H9 (cell line): ENCODE data around the gene OR10H4. TPM values are rescaled to one million over a fixed set of nuclear protein-coding genes. Genes with fewer than 3 reads are reported as not detected.

ENCODE experiments used
- DNase-seq: peaks from one replicate; pipeline ENCODE4 v3.0.0-alpha.2; 2017
- H2AFZ ChIP-seq: one replicate; pipeline ENCODE4 v1.6.1; 2013; ENCODE audit warnings: mild to moderate bottlenecking, low read length, control low read depth, moderate library complexity
- H2AK5ac ChIP-seq: 2 replicates; pipeline ENCODE4 v1.6.1; 2013; ENCODE audit warnings: low read length, control low read depth, mixed read lengths; ENCODE audit not compliant: insufficient read length
- H2BK120ac ChIP-seq: one replicate; pipeline ENCODE4 v1.6.1; 2013; ENCODE audit warnings: low read depth, mild to moderate bottlenecking, low read length, control low read depth, inconsistent platforms; ENCODE audit not compliant: poor library complexity, severe bottlenecking
- H2BK12ac ChIP-seq: 2 replicates; pipeline ENCODE4 v1.6.1; 2013; ENCODE audit warnings: low read length, control low read depth, mixed read lengths, low read depth; ENCODE audit not compliant: insufficient read length
- H2BK15ac ChIP-seq: 2 replicates; pipeline ENCODE4 v1.6.1; 2013; ENCODE audit warnings: low read depth, low read length, control low read depth
- H2BK20ac ChIP-seq: one replicate; pipeline ENCODE4 v1.6.1; 2013; ENCODE audit warnings: low read depth, mild to moderate bottlenecking, low read length, control low read depth, inconsistent platforms; ENCODE audit not compliant: poor library complexity, severe bottlenecking
- H2BK5ac ChIP-seq: 2 replicates; pipeline ENCODE4 v1.6.1; 2013; ENCODE audit warnings: low read length, control low read depth, mixed read lengths; ENCODE audit not compliant: insufficient read length
- H3K14ac ChIP-seq: 2 replicates; pipeline ENCODE4 v1.6.1; 2013; ENCODE audit warnings: low read length, control low read depth; ENCODE audit not compliant: insufficient read depth
- H3K18ac ChIP-seq: 2 replicates; pipeline ENCODE4 v1.6.1; 2013; ENCODE audit warnings: low read depth, mild to moderate bottlenecking, mixed read lengths, low read length, control low read depth; ENCODE audit not compliant: insufficient read length
- H3K23ac ChIP-seq: 2 replicates; pipeline ENCODE4 v1.6.1; 2013; ENCODE audit warnings: low read length, control low read depth, mixed read lengths, low read depth; ENCODE audit not compliant: insufficient read length
- H3K23me2 ChIP-seq: 2 replicates; pipeline ENCODE4 v1.6.1; 2013; ENCODE audit warnings: low read depth, mild to moderate bottlenecking, mixed read lengths, low read length, control low read depth; ENCODE audit not compliant: insufficient read length, poor library complexity, severe bottlenecking
- H3K27ac ChIP-seq: 2 replicates; pipeline ENCODE4 v1.5.1; 2013; ENCODE audit warnings: low read length, control low read depth, mixed read lengths, low read depth; ENCODE audit not compliant: insufficient read length
- H3K27me3 ChIP-seq: 2 replicates; pipeline ENCODE4 v1.6.1; 2013; ENCODE audit warnings: low read length, control low read depth, inconsistent platforms; ENCODE audit not compliant: insufficient read depth
- H3K4ac ChIP-seq: 2 replicates; pipeline ENCODE4 v1.6.1; 2013; ENCODE audit warnings: low read depth, mild to moderate bottlenecking, control low read depth, inconsistent platforms, low read length, moderate library complexity
- H3K4me1 ChIP-seq: 2 replicates; pipeline ENCODE4 v1.6.1; 2013; ENCODE audit warnings: low read length, control low read depth, inconsistent platforms; ENCODE audit not compliant: insufficient read depth
- H3K4me2 ChIP-seq: 2 replicates; pipeline ENCODE4 v1.6.1; 2013; ENCODE audit warnings: low read length, control low read depth, mixed read lengths; ENCODE audit not compliant: insufficient read length, insufficient read depth
- H3K56ac ChIP-seq: 2 replicates; pipeline ENCODE4 v1.6.1; 2013; ENCODE audit warnings: low read depth, mild to moderate bottlenecking, mixed read lengths, low read length, control low read depth; ENCODE audit not compliant: insufficient read length
- H3K79me1 ChIP-seq: 2 replicates; pipeline ENCODE4 v1.6.1; 2013; ENCODE audit warnings: low read depth, mild to moderate bottlenecking, moderate library complexity, low read length, control low read depth, inconsistent platforms; ENCODE audit not compliant: insufficient read depth, poor library complexity, severe bottlenecking
- H3K79me2 ChIP-seq: 2 replicates; pipeline ENCODE4 v1.6.1; 2013; ENCODE audit warnings: low read length, control low read depth, inconsistent platforms; ENCODE audit not compliant: insufficient read depth
- H3K9ac ChIP-seq: 2 replicates; pipeline ENCODE4 v1.6.1; 2013; ENCODE audit warnings: low read length, control low read depth, mixed read lengths; ENCODE audit not compliant: insufficient read length; ENCODE audit errors: extremely low read depth
- H3K9me3 ChIP-seq: one replicate; pipeline ENCODE4 v1.6.1; 2013; ENCODE audit warnings: low read depth, low read length, inconsistent platforms; ENCODE audit not compliant: control insufficient read depth
- H3T11ph ChIP-seq: one replicate; pipeline ENCODE4 v1.6.1; 2013; ENCODE audit warnings: mild to moderate bottlenecking, low read length, control low read depth, inconsistent platforms
- H4K20me1 ChIP-seq: one replicate; pipeline ENCODE4 v1.6.1; 2013; ENCODE audit not compliant: control insufficient read depth, insufficient read length, insufficient read depth
- H4K5ac ChIP-seq: 2 replicates; pipeline ENCODE4 v1.6.1; 2013; ENCODE audit warnings: low read depth, mild to moderate bottlenecking, mixed read lengths, low read length, control low read depth; ENCODE audit not compliant: insufficient read length
- H4K8ac ChIP-seq: replicated peaks from 2 replicates; pipeline ENCODE4 v1.6.1; 2013; ENCODE audit warnings: low read length, control low read depth, mixed read lengths, low read depth; ENCODE audit not compliant: insufficient read length
- H4K91ac ChIP-seq: 2 replicates; pipeline ENCODE4 v1.6.1; 2013; ENCODE audit warnings: low read depth, mild to moderate bottlenecking, moderate library complexity, mixed read lengths, low read length, control low read depth; ENCODE audit not compliant: insufficient read length
- H3K27ac Mint-ChIP-seq, 3 experiments: 2 replicates in 2 of 3; 3 replicates in 1 of 3; pipeline ENCODE4 v1.8.0; 2020 to 2021; ENCODE audit warnings: mixed read lengths in 3 of 3, mild to moderate bottlenecking in 1 of 3, moderate library complexity in 1 of 3
- H3K27me3 Mint-ChIP-seq: 2 replicates; pipeline ENCODE4 v1.8.0; 2021; ENCODE audit warnings: low read depth, mild to moderate bottlenecking, moderate library complexity, mixed read lengths
- H3K36me3 Mint-ChIP-seq, 3 experiments: 2 replicates in 2 of 3; 3 replicates in 1 of 3; pipeline ENCODE4 v1.8.0; 2020 to 2021; ENCODE audit warnings: low read depth in 3 of 3, mixed read lengths in 3 of 3; ENCODE audit not compliant: insufficient read depth in 1 of 3
- H3K4me1 Mint-ChIP-seq, 2 experiments: 2 replicates each; pipeline ENCODE4 v1.8.0; 2020; ENCODE audit warnings: mixed read lengths in 2 of 2
- H3K4me3 Mint-ChIP-seq, 2 experiments: 2 replicates in 1 of 2; 3 replicates in 1 of 2; pipeline ENCODE4 v1.8.0; 2020 to 2021; ENCODE audit warnings: mild to moderate bottlenecking in 2 of 2, mixed read lengths in 2 of 2, moderate library complexity in 1 of 2
- H3K9me3 Mint-ChIP-seq, 2 experiments: 2 replicates in 1 of 2; 3 replicates in 1 of 2; pipeline ENCODE4 v1.8.0; 2020; ENCODE audit warnings: mild to moderate bottlenecking in 2 of 2, mixed read lengths in 2 of 2, moderate library complexity in 1 of 2
- WGBS: extraction: QIAGEN DNeasy Blood & Tissue Kit; methylation state at CpG from one replicate; pipeline ENCODE4 v1.1.7; 2013; ENCODE audit warnings: missing lambda C conversion rate, low lambda C conversion rate, mixed read lengths; ENCODE audit not compliant: insufficient read length; ENCODE audit errors: extremely low coverage; 5-methylcytosine and 5-hydroxymethylcytosine counted together
- total RNA-seq: library from RNA; stranded (reverse); gene quantifications from 2 replicates; pipeline ENCODE4 v1.2.1, GENCODE V29; 2021
- TF ChIP-seq, protein P1 (sequence below): fragments of 200-600 bp; sonication (generic); conservative IDR thresholded peaks from 3 replicates; pipeline ENCODE4 v1.8.0; 2021; ENCODE audit warnings: antibody characterized with exemption, mild to moderate bottlenecking

Gene OR10H4
- total RNA-seq, 1 experiment from 2014 or later, result not detected

- peaks cover 93 to 96% of the 10 kb centered on the region in 2 experiments for H3K9me3 Mint-ChIP-seq
- H3K79me1 ChIP-seq, result no peaks in the 10 kb centered on the region
- no peaks in the 10 kb centered on the region for H3K4me1 Mint-ChIP-seq
These were observed 13.5 kb downstream of the OR10H4 start for GRCh38 chr19:15962319-15962718.

More at GRCh38 chr19:15962319-15962718, 13.5 kb downstream of the OR10H4 start:
- Histone ChIP-seq H3K18ac (no peak overlapping the region), H3K9me3 (peaks cover 88% of the 10 kb centered on the region), H3K4me2 (no peak overlapping the region), H3K27me3 (no peaks in the 10 kb centered on the region), H3K79me2 (no peaks in the 10 kb centered on the region), H4K8ac (no peak overlapping the region), H2BK120ac (no peak overlapping the region), H3K23ac (no peak overlapping the region), H3K4ac (no peak overlapping the region), H3K9ac (no peak overlapping the region), H3K23me2 (no peaks in the 10 kb centered on the region), H2BK5ac (no peak overlapping the region), H4K5ac (no peak overlapping the region), H2BK15ac (no peak overlapping the region), H3K14ac (no peak overlapping the region), H4K91ac (no peak overlapping the region), H3K27ac (no peak overlapping the region), H3K56ac (no peak overlapping the region), H2BK12ac (no peak overlapping the region), H3K4me1 (no peaks in the 10 kb centered on the region), H2AK5ac (no peak overlapping the region), H2AFZ (no peak overlapping the region), H3T11ph (no peak overlapping the region), H4K20me1 (no peaks in the 10 kb centered on the region), H2BK20ac (no peak overlapping the region)
- H3K36me3 Mint-ChIP-seq, result peaks cover 12 to 22% (median 12%) of the 10 kb centered on the region in 3 experiments; a peak in 6 of 7 replicates
- H3K27me3 Mint-ChIP-seq, result peaks cover 1% of the 10 kb centered on the region
- no peak overlapping the region for H3K4me3 Mint-ChIP-seq
- no peak for DNase-seq
- H3K27ac Mint-ChIP-seq, result no peak overlapping the region
- TF ChIP-seq, protein P1, sequence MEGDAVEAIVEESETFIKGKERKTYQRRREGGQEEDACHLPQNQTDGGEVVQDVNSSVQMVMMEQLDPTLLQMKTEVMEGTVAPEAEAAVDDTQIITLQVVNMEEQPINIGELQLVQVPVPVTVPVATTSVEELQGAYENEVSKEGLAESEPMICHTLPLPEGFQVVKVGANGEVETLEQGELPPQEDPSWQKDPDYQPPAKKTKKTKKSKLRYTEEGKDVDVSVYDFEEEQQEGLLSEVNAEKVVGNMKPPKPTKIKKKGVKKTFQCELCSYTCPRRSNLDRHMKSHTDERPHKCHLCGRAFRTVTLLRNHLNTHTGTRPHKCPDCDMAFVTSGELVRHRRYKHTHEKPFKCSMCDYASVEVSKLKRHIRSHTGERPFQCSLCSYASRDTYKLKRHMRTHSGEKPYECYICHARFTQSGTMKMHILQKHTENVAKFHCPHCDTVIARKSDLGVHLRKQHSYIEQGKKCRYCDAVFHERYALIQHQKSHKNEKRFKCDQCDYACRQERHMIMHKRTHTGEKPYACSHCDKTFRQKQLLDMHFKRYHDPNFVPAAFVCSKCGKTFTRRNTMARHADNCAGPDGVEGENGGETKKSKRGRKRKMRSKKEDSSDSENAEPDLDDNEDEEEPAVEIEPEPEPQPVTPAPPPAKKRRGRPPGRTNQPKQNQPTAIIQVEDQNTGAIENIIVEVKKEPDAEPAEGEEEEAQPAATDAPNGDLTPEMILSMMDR, result no peak
- WGBS, result no CpG with 5 or more reads among the region's 6 CpGs
